PC-9 (cell line): ENCODE results near the gene ELMO1. TPM values are rescaled to one million over a fixed set of nuclear protein-coding genes. Genes with fewer than 3 reads are reported as not detected.

Experiments used
- BruUV-seq: library from RNA; stranded (reverse); fragments of 400-500 nt; replicated peaks from 2 replicates; lab custom pipeline; 2021; lab: Mats Ljungman, UMichigan
- CTCF ChIA-PET: fragments of 300-600 bp; sonication (Branson Sonifier 250); formaldehyde crosslinking; loops from one replicate; lab custom pipeline; 2022; ENCODE audit warnings: antibody characterized with exemption; lab: Charles Lee
- POLR2A ChIA-PET: fragments of 300-600 bp; sonication (Branson Sonifier 250); formaldehyde crosslinking; loops from one replicate; lab custom pipeline; 2022; ENCODE audit warnings: antibody characterized with exemption; ENCODE audit not compliant: unreplicated experiment; lab: Charles Lee
- DNase-seq, 2 experiments: peaks; one replicate each; pipeline versions ENCODE4 v3.0.0 to v3.0.0-alpha.2; 2015 to 2022; ENCODE audit warnings: mixed read lengths in 1 of 2
- H2AFZ ChIP-seq: fragments of 200-600 bp; sonication (generic); 2 replicates; pipeline ENCODE4 v1.8.1; 2017; ENCODE audit warnings: antibody characterized with exemption
- H3F3A ChIP-seq: fragments of 200-600 bp; sonication (generic); 2 replicates; pipeline ENCODE4 v1.8.1; 2017; ENCODE audit warnings: antibody characterized with exemption, mild to moderate bottlenecking, low read depth; ENCODE audit not compliant: insufficient read depth
- H3K27ac ChIP-seq: fragments of 200-600 bp; sonication (generic); 2 replicates; pipeline ENCODE4 v1.6.1; 2016; ENCODE audit warnings: mixed run types
- H3K27me3 ChIP-seq: fragments of 200-600 bp; sonication (generic); 2 replicates; pipeline ENCODE4 v1.6.1; 2016; ENCODE audit warnings: low read depth, mixed run types; ENCODE audit not compliant: insufficient read depth
- H3K36me3 ChIP-seq: fragments of 200-600 bp; sonication (generic); 2 replicates; pipeline ENCODE4 v1.6.1; 2016; ENCODE audit warnings: low read depth, mixed run types
- H3K4me1 ChIP-seq: fragments of 200-600 bp; sonication (generic); replicated peaks from 2 replicates; pipeline ENCODE4 v1.6.1; 2016; ENCODE audit warnings: mixed run types; ENCODE audit not compliant: insufficient read depth
- H3K4me2 ChIP-seq: fragments of 200-600 bp; sonication (generic); 2 replicates; pipeline ENCODE4 v1.6.1; 2017; ENCODE audit warnings: mixed run types
- H3K4me3 ChIP-seq: fragments of 200-600 bp; sonication (generic); 2 replicates; pipeline ENCODE4 v1.6.1; 2016; ENCODE audit warnings: mixed run types
- H3K79me2 ChIP-seq: fragments of 200-600 bp; sonication (generic); 2 replicates; pipeline ENCODE4 v1.6.1; 2017; ENCODE audit warnings: low read depth, mixed run types
- H3K9me2 ChIP-seq: fragments of 200-600 bp; sonication (generic); 2 replicates; pipeline ENCODE4 v1.8.1; 2017; ENCODE audit warnings: mild to moderate bottlenecking; ENCODE audit not compliant: insufficient read depth
- H3K9me3 ChIP-seq: fragments of 200-600 bp; sonication (generic); 2 replicates; pipeline ENCODE4 v1.8.1; 2016; ENCODE audit warnings: low read depth; ENCODE audit not compliant: insufficient read depth
- H4K20me1 ChIP-seq: fragments of 200-600 bp; sonication (generic); 2 replicates; pipeline ENCODE4 v1.8.1; 2017; ENCODE audit not compliant: insufficient read depth
- EZH2 ChIP-seq: fragments of 200-600 bp; sonication (generic); IDR thresholded peaks from 2 replicates; pipeline ENCODE4 v1.8.0; 2017; ENCODE audit warnings: antibody characterized with exemption, low read depth
- intact Hi-C: fragments of 100-400 bp; cut with micrococcal nuclease; formaldehyde crosslinking; loops from one replicate; pipeline ENCODE4 v1.10.0; 2022; ENCODE audit not compliant: unreplicated experiment
- total RNA-seq: library from RNA; stranded (reverse); gene quantifications from 2 replicates; pipeline ENCODE4 v1.2.3, GENCODE V29; 2021
- TF ChIP-seq, protein P1 (sequence below): fragments of 200-600 bp; sonication (generic); conservative IDR thresholded peaks from 2 replicates; pipeline ENCODE4 v1.6.1; 2017; ENCODE audit warnings: mixed run types, antibody characterized with exemption, mild to moderate bottlenecking, moderate library complexity

ELMO1 gene
- total RNA-seq, 1 experiment from 2014 or later: 4.8 TPM

- Histone ChIP-seq H3K4me3 (no peak overlapping the region), H4K20me1 (no peaks in the 10 kb centered on the region), H3F3A (no peaks in the 10 kb centered on the region), H3K4me1 (no peaks in the 10 kb centered on the region), H3K9me3 (no peaks in the 10 kb centered on the region), H3K4me2 (no peak overlapping the region), H2AFZ (no peak overlapping the region), H3K27ac (no peak overlapping the region), H3K27me3 (peaks cover 40% of the 10 kb centered on the region), H3K79me2 (no peaks in the 10 kb centered on the region), H3K9me2 (no peaks in the 10 kb centered on the region), H3K36me3 (no peaks in the 10 kb centered on the region)
- BruUV-seq: no TSS peak
- ChIA-PET CTCF (no interaction called here), POLR2A (no interaction called here)
- no peak for DNase-seq
- TF ChIP-seq, protein P1, sequence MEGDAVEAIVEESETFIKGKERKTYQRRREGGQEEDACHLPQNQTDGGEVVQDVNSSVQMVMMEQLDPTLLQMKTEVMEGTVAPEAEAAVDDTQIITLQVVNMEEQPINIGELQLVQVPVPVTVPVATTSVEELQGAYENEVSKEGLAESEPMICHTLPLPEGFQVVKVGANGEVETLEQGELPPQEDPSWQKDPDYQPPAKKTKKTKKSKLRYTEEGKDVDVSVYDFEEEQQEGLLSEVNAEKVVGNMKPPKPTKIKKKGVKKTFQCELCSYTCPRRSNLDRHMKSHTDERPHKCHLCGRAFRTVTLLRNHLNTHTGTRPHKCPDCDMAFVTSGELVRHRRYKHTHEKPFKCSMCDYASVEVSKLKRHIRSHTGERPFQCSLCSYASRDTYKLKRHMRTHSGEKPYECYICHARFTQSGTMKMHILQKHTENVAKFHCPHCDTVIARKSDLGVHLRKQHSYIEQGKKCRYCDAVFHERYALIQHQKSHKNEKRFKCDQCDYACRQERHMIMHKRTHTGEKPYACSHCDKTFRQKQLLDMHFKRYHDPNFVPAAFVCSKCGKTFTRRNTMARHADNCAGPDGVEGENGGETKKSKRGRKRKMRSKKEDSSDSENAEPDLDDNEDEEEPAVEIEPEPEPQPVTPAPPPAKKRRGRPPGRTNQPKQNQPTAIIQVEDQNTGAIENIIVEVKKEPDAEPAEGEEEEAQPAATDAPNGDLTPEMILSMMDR: no peak
- TF ChIP-seq EZH2: no peak
- intact Hi-C loops: no loop called here
These were observed 96.3 kb downstream of the ELMO1 start for GRCh38 chr7:37352251-37352880.

DNA sequence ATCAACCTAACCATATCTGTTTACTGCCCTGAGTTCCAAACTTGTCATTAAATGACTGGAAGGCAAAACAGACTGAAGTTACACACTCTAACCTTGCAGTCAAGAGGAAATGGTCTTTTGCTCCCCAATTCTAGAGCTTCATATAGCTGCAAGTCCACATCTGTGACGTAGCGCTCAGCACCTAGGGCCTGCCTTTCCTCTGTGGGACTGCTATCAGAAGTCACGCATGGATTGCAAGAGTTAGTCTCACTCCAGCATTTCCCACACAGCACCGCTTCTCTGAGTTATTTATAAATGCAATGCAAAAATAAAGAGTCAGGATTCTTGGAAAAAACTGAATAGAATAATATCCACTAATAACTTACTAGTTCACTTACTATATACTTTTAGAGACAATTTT, 96.9 kb downstream of the ELMO1 start:
- Histone ChIP-seq H3K9me2 (no peaks in the 10 kb centered on the region), H3K36me3 (no peaks in the 10 kb centered on the region), H4K20me1 (no peaks in the 10 kb centered on the region), H3K79me2 (no peaks in the 10 kb centered on the region), H3K27me3 (peaks cover 46% of the 10 kb centered on the region), H3K4me3 (no peak overlapping the region), H3K9me3 (no peaks in the 10 kb centered on the region), H3F3A (no peaks in the 10 kb centered on the region), H3K4me1 (no peaks in the 10 kb centered on the region), H2AFZ (no peak overlapping the region), H3K27ac (no peak overlapping the region), H3K4me2 (no peak overlapping the region)
- no TSS peak for BruUV-seq
- intact Hi-C loops: no loop called here
- no peak for DNase-seq
- POLR2A ChIA-PET: interaction anchor here (0.6 kb wide), 1 partner anchor 655 kb away, joined by 3 read pairs; no protein-coding TSS in a partner anchor
- TF ChIP-seq EZH2: no peak
- TF ChIP-seq, protein P1: no peak
- CTCF ChIA-PET: no interaction called here

- BruUV-seq: no TSS peak
- Histone ChIP-seq H3K79me2 (no peaks in the 10 kb centered on the region), H3K27ac (no peak overlapping the region), H2AFZ (no peak overlapping the region), H4K20me1 (no peaks in the 10 kb centered on the region), H3K4me2 (no peak overlapping the region), H3K9me3 (no peaks in the 10 kb centered on the region), H3K4me1 (no peaks in the 10 kb centered on the region), H3K4me3 (no peak overlapping the region), H3K27me3 (peaks cover 46% of the 10 kb centered on the region), H3K36me3 (no peaks in the 10 kb centered on the region), H3F3A (no peaks in the 10 kb centered on the region), H3K9me2 (no peaks in the 10 kb centered on the region)
- intact Hi-C loops: no loop called here
- CTCF ChIA-PET: no interaction called here
- TF ChIP-seq, protein P1: no peak
- no peak for TF ChIP-seq EZH2
- DNase-seq: no peak
- POLR2A ChIA-PET: no interaction called here
These were observed 98.6 kb downstream of the ELMO1 start for GRCh38 chr7:37349979-37350590.
